ENCODE data around the gene ARL17A.
"Not testable (repeated sequence)": the region's sequence is repeated elsewhere in the genome, so short reads cannot be mapped to it uniquely, and the experiment has no call there.

Gene ARL17A

DNA sequence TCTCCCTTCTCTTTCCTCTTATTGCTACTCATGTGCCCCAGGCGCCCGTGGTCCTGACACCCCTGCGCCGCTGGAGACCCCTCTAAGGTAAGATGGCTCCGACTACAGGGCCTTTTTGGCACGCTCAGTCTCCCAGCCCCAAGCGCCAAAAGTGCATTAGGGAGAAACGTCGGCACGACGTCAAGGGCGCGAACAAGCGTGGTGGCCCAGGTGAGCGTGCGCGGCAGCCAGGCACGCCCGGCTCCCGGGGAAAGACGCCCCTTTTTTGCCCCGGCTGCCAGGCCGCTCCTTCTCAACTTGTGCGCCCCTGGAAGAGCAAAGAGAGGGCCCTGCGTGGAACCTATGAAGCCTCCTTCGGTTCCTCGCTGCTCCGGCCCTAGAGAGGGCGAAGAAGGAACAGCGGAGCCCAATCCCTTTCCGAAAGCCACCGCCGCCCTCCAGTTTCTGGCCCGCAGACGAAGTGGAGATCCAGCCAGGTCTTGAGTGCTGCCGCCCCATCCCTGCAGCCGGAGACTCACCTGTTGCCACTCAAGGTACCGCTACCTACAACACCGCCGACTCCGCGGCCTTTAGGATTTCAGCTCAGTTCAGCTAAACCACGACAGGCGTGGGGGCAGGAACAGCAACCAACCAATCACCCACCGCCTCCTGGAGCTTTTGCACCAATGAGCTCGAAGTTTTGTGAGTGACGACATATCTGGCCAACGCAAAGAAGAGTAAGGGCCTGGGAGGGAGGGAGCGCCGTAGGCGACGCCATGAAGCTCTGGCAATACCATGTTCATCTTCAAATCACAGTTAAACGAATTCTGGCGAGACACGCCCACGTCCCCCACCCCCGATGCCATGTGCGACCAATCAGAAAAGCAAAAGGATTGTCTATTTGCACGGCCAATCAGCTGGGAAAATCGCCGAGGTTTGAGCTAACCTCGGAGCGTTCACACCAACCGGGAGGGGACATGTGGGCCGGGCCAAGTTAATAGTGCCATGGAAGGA is at the start of gene ARL17A:
ARL17A (minus strand) TSS at position 609 of the 993 bp plus-strand sequence. CDS start 3,369 bp downstream, outside the sequence.
- not testable (repeated sequence) for DNase-seq (ENCODE audit: low spot score)

DNA sequence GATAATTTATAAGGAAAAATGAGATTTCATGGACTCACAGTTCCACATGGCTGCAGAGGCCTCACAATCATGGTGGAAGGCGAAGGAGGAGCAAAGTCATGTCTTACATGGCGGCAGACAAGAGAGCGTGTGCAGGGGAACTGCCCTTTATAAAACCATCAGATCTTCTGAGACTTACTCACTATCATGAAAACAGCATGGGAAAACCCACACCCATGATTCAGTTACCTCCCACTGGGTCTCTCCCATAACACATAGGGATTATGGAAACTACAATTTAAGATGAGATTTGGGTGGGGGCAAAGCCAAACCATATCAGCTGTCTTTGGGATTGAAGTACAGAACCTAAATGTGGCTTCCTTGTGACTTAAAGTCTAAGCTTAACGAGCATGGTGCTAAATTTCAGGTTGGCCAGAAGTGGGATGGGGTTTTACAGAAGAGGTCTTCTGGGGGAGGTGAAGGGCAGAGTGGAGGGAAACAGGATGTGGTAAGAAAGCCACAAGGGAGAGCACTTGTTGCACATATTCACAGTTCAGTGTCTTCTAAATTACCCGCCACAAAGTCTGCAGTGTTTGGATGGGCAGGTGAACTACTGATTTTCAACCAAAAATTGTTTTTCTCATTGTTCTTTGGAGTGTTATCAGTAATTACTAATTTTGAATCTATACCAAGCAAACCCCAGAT is 49.4 kb upstream of the ARL17A start:
- not testable (repeated sequence) for DNase-seq (ENCODE audit: low spot score)

DNA sequence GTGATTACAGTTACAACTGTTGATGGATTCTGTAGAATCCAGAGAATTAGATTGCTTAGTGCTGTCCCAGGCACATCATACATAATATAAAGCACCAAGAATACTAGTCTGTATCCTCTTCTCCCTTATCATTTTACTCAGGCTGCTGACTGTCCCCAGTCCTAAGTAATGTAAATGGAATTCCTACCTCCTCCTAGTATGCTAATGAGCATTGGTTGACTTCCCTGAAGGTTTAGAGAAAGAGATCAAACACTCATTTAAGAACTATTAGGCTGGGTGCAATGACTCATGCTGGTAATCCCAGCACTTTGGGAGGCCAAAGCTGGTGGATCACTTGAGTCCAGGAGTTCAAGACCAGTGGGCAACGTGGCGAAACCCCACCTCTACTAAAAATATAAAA is 48.0 kb upstream of the ARL17A start:
- DNase-seq (ENCODE audit: low spot score): not testable (repeated sequence)

DNA sequence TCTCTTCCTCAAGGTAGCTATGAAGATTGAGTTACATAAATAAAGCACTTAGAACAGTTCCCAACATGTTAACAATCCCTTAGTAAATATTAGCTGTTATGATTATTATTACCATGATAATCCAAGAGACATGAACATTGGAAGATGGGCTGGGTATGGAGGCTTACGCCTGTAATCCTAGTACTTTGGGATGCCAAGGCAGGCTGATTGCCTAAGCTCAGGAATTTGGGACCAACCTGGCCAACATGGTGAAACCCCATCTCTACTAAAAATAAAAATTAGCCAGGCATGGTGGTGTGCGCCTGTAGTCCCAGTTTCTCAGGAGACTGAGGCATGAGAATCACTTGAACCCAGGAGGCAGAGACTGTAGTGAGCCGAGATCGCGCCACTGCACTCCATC is 45.2 kb upstream of the ARL17A start:
- DNase-seq (ENCODE audit: low spot score): not testable (repeated sequence)

- not testable (repeated sequence) for DNase-seq (ENCODE audit: low spot score)
Measured at GRCh38 chr17:46623790-46624189, 44.3 kb upstream of the ARL17A start.

DNA sequence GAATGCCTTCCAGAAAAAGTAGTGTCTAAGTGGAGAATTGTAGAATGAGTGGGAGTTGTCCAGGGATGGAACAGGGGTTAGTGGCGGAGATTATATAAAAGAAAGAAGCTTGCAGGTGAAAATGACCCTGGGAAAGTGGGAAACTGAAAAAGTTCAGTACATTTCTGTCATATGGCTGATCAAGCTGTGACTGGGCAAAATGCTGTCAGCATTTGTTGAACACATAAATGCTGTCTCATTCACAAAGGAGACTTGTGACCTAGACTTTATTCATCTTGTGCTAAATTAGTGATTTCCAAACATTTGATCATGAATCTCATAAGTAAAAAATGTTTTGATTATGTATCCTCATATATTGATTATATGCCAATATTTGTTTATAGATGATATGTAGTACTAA is 39.5 kb upstream of the ARL17A start:
- DNase-seq (ENCODE audit: low spot score): not testable (repeated sequence)

- not testable (repeated sequence) for DNase-seq (ENCODE audit: low spot score)
Measured at GRCh38 chr17:46617121-46617520, 37.6 kb upstream of the ARL17A start.

DNA sequence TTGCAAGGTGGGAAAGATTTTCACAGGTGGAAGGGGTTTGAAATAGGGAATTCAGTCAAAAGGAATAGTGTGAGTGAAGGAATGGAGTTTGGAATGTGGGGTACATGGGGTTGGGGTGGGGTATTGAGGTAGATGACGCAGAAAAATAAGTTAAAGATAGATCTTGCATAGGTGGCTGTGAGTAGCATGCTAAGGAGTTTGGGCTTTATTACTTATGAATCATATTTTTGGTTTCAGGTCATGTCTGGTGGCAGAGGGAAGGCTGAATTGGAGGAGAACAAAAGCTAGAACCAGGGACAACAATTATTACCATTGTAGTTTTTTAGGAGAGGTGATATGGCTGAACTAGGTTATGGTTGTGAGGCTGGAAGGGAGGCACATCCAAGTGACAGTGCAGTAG is 34.4 kb upstream of the ARL17A start:
- not testable (repeated sequence) for DNase-seq (ENCODE audit: low spot score)

DNA sequence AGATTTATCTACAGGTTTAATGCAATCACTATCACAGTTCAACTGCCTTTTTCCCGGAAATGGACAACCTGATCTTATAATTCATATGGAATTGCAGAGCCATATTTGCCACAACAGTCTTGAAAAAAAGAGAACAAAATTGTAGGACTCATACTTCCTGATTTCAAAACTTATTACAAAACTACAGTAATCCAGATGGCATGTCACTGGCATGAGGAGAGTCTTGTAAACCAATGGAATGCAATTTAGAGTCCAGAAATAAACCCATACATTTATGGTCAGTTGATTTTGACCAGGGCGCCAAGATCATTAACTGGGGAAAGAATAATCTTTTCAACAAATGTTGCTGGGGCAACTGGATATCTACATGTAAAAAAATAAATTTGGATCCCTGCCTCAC is 31.8 kb upstream of the ARL17A start:
- DNase-seq (ENCODE audit: low spot score): not testable (repeated sequence)

- DNase-seq (ENCODE audit: low spot score): not testable (repeated sequence)
Measured at GRCh38 chr17:46603125-46603524, 23.6 kb upstream of the ARL17A start.

- not testable (repeated sequence) for DNase-seq (ENCODE audit: low spot score)
Measured at GRCh38 chr17:46600767-46601166, 21.3 kb upstream of the ARL17A start.

- DNase-seq (ENCODE audit: low spot score): not testable (repeated sequence)
Measured at GRCh38 chr17:46598344-46598931, 18.9 kb upstream of the ARL17A start.

DNA sequence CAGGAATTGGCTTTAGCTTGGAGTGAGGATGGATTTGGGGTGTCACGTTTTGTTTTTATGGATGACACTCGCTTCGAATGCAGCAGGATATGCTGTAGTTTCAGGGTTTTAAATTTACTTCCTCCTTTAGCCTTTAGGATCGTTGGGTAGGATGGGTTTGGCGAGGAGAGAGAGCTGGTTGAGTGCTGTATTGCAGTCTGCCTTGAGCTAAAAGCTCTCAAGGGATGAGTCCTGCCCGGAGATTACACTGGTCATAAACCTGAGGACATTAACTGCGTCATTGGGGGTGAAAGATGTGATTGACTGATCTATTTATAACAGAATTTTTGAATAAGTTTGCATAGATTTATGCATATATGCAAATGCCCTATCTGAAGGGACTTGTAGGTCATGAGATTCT is 11.8 kb upstream of the ARL17A start:
- DNase-seq (ENCODE audit: low spot score): not testable (repeated sequence)

GRCh38 chr17:46590157-46591146 is 11.0 kb upstream of the ARL17A start, which contains the start of gene NSF:
TSS of gene NSF (plus strand) at chr17:46590669. CDS start at chr17:46590776, 107 bp downstream.
- DNase-seq (ENCODE audit: low spot score): not testable (repeated sequence)

DNA sequence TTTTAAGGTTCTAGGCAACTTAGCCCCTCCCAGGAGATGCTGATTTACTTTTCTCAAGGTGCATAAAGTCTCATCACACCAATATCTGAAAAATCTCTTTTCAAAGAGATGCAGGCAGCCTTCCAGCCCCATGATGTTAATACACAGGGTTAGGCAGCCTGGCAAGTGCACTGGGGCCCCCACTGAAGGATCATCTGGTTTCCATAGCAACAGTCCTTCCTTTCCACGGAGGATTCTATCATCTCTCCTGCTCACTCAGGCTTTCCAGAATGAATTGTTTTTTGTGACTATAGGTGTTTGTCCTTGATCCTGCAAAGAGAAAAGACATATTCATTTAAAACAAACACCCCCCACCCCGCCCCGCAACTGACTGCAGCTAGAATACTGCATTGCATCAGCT is 6.0 kb upstream of the ARL17A start:
- not testable (repeated sequence) for DNase-seq (ENCODE audit: low spot score)

GRCh38 chr17:46580082-46580481 is 591 bp upstream of the ARL17A start:
- not testable (repeated sequence) for DNase-seq (ENCODE audit: low spot score)

GRCh38 chr17:46571796-46572195 is 7.7 kb downstream of the ARL17A start:
- not testable (repeated sequence) for DNase-seq (ENCODE audit: low spot score)

DNA sequence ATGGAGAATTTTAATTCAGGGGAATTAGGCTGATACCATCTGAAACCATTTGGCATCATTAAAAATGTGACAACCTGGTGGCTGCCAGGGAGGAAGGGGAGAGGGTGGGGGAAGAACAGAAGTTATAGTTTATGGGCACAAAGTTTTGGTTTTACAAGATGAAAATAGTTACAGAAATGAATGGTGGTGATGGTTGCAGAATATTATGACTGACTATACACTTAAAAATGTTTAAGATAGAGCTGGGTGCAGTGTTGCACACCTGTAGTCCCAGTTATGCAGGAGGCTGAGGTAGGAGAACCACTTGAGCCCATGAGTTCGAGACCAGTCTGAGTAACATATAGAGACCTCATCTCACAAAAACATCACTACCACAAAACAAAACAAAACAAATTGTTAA is 12.5 kb downstream of the ARL17A start:
- DNase-seq (ENCODE audit: low spot score): not testable (repeated sequence)

DNA sequence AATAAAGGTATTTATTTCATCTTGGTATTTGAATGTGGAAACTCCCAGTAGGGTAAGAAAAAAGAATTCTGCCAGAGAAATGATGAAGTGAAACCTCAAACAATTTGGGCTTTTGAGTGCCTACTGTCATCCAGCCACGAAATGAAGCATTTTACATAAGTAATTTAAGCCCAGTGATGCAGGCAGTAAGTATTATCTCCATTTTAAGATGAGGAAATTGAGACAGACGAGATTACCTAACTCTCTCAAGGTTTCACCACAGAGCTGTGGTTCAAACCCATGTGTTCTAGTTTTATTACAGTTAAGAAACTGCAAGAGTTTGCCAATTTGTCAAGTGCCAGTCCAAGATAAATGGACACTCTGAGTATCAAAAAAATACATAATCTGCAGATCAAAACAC is 13.2 kb downstream of the ARL17A start:
- DNase-seq (ENCODE audit: low spot score): not testable (repeated sequence)

DNA sequence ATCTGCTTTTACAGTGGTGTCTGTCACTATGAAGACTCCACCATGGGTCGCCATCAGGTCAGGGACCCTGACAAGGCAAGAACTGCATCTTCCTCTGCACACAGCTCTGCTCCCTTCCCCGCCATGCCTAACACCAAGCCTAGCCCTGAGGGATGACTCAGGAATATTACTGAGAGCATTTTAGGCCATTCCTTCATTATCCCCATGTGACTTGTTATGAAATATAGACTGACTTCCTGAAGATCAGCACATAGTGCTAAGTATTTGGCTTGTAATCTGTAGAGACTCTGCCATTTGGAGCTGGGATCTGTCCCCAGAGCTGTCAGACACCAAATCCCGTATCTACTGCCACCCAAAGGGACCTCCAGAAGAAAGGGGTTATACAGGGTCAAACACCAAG is 19.4 kb downstream of the ARL17A start:
- not testable (repeated sequence) for DNase-seq (ENCODE audit: low spot score)

DNA sequence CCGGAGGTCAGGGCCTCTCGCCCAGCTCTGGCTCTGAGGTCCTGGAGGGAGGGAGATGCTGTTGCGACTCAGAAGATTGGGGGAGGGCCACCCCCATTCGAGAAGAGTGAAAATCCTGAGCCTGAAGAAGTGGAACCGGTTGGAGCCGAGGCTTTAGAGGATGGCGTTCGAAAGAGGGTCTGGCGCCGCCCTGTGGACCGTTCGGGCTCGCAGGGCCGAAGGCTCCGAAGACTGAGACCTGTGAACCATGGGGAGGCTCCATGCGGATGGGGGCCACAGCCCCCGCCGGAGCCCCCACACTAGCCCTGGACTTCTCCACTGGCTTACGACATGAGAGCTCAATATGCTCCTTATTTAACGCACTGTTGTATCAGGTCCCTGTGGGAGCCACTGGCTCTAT is 20.3 kb downstream of the ARL17A start:
- not testable (repeated sequence) for DNase-seq (ENCODE audit: low spot score)
